Right cardiac atrium (tissue), 5 donors: ENCODE results near the gene GPR157. TPM values are rescaled to one million over a fixed set of nuclear protein-coding genes. Genes with fewer than 3 reads are reported as not detected.
"Not testable (repeated sequence)": the region's sequence is repeated elsewhere in the genome, so short reads cannot be mapped to it uniquely, and the experiment has no call there.

Source experiments
- ATAC-seq, 2 donors: fragments of 200-7000 bp; cut with Tn5 transposase; one replicate each; pipeline versions ENCODE4 v1.8.0 to v1.9.1; 2020; ENCODE audit warnings: moderate library complexity in 2 of 2, mild to moderate bottlenecking in 1 of 2
- DNase-seq, 3 donors: peaks; one replicate each; pipeline ENCODE4 v3.0.0-alpha.2; 2020
- H3K27ac ChIP-seq: one replicate; pipeline ENCODE4 v1.5.1; 2013; ENCODE audit warnings: mild to moderate bottlenecking, low read length, control low read depth, moderate library complexity
- H3K27me3 ChIP-seq: one replicate; pipeline ENCODE4 v1.6.1; 2013; ENCODE audit not compliant: control insufficient read depth, insufficient read depth
- H3K4me1 ChIP-seq: one replicate; pipeline ENCODE4 v1.6.1; 2013; ENCODE audit warnings: low read length; ENCODE audit not compliant: control insufficient read depth, insufficient read depth
- H3K4me3 ChIP-seq: one replicate; pipeline ENCODE4 v1.5.1; 2013; ENCODE audit warnings: low read length, control low read depth
- H3K9me3 ChIP-seq: one replicate; pipeline ENCODE4 v1.6.1; 2013; ENCODE audit warnings: low read length; ENCODE audit not compliant: control insufficient read depth
- WGBS: extraction: QIAGEN DNeasy Blood & Tissue Kit; methylation state at CpG from one replicate; pipeline ENCODE4 v1.1.7; 2013; 5-methylcytosine and 5-hydroxymethylcytosine counted together
- intact Hi-C, 4 donors: fragments of 100-400 bp; cut with DNase I; formaldehyde crosslinking; loops; one replicate each; pipeline versions ENCODE4 v1.11.0 to v1.14.0; 2022 to 2023
- polyA plus RNA-seq: library from polyadenylated mRNA; stranded (reverse); fragments of 200-250 nt; gene quantifications from one replicate; pipeline ENCODE4 v1.2.3, GENCODE V29; 2013
- total RNA-seq, 4 donors: library from RNA; stranded (reverse); fragmentation: NEBNext Ultra II Directional; extraction: Animal tissue kit (Norgen Biotek cat#: 25700); gene quantifications; one replicate each; pipeline ENCODE4 v1.2.1, GENCODE V29; 2021
- donor health status: healthy with polysubstance abuse.
- donor health status: DM: no; HTN: yes; CAD: no.
- donor health status: DM: no; HTN: no; CAD: no.
- donor health status: DM: no; HTN: yes; CAD: no; lungs with severe emphysema.
- donor health status: DM: yes; HTN: yes; CAD: no.

GPR157 gene
- total and polyA plus RNA-seq, 5 donors: 7.3 to 28.7 (median 23.5) TPM

GRCh38 chr1:9161342-9161741 lies 32.4 kb upstream of the GPR157 start:
- H3K27ac ChIP-seq: no peak overlapping the region
- 55% methylated on average over 6 of the region's 6 CpGs for WGBS
- no peak overlapping the region for H3K4me3 ChIP-seq
- H3K27me3 ChIP-seq: no peaks in the 10 kb centered on the region
- ATAC-seq (no peak), DNase-seq (no peak)
- H3K9me3 ChIP-seq: no peaks in the 10 kb centered on the region
- intact Hi-C loops: no loop called here
- H3K4me1 ChIP-seq: peaks cover 3% of the 10 kb centered on the region

GRCh38 chr1:9160079-9160717 lies 31.3 kb upstream of the GPR157 start:
- H3K4me1 ChIP-seq: peaks cover 3% of the 10 kb centered on the region
- H3K9me3 ChIP-seq: no peaks in the 10 kb centered on the region

GRCh38 chr1:9155879-9156278 lies 27.0 kb upstream of the GPR157 start:
- no peak for ATAC-seq
- no peaks in the 10 kb centered on the region for H3K9me3 ChIP-seq
- no peaks in the 10 kb centered on the region for H3K4me1 ChIP-seq
- 85% methylated on average over 1 of the region's 1 CpG for WGBS
- no peak overlapping the region for H3K4me3 ChIP-seq
- no peak overlapping the region for H3K27ac ChIP-seq
- intact Hi-C loops: no loop called here
- no peaks in the 10 kb centered on the region for H3K27me3 ChIP-seq
- DNase-seq: no peak

More at GRCh38 chr1:9160079-9160717, 31.3 kb upstream of the GPR157 start:
- WGBS: 94% methylated on average over 7 of the region's 7 CpGs
- Histone ChIP-seq H3K27me3 (no peaks in the 10 kb centered on the region), H3K27ac (no peak overlapping the region), H3K4me3 (no peak overlapping the region)
- DNase-seq (no peak), ATAC-seq (no peak)
- intact Hi-C loops: no loop called here

DNA sequence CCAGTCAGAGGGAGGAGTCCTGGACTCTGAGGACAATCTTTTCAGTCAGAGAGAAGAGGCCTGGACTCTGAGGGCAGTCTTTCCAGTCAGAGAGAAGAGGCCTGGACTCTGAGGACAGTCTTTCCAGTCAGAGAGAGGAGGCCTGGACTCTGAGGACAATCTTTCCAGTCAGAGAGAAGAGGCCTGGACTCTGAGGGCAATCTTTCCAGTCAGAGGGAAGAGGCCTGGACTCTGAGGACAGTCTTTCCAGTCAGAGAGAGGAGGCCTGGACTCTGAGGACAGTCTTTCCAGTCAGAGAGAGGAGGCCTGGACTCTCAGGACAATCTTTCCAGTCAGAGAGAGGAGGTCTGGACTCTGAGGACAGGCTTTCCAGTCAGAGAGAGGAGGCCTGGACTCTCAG lies 26.5 kb upstream of the GPR157 start:
- intact Hi-C loops, H3K27me3 ChIP-seq: not testable (repeated sequence)

GRCh38 chr1:9153152-9153551 lies 24.2 kb upstream of the GPR157 start:
- intact Hi-C loops: no loop called here
- H3K27me3 ChIP-seq: no peaks in the 10 kb centered on the region
- WGBS: 89% methylated on average over 4 of the region's 4 CpGs
- peaks cover 2% of the 10 kb centered on the region for H3K4me1 ChIP-seq
- no peak for ATAC-seq
- no peak overlapping the region for H3K4me3 ChIP-seq
- H3K9me3 ChIP-seq: no peaks in the 10 kb centered on the region
- H3K27ac ChIP-seq: no peak overlapping the region
- DNase-seq: no peak

More for the DNA sequence above, 26.5 kb upstream of the GPR157 start:
- ATAC-seq, DNase-seq, H3K27ac ChIP-seq, H3K9me3 ChIP-seq, H3K4me3 ChIP-seq, H3K4me1 ChIP-seq: not testable (repeated sequence)

- no peaks in the 10 kb centered on the region for H3K9me3 ChIP-seq
- H3K4me1 ChIP-seq: peaks cover 2% of the 10 kb centered on the region
- no peak overlapping the region for H3K27ac ChIP-seq
- ATAC-seq (no peak), DNase-seq (no peak)
- no peak overlapping the region for H3K4me3 ChIP-seq
- intact Hi-C loops: no loop called here
- 78% methylated on average over 10 of the region's 10 CpGs for WGBS
- H3K27me3 ChIP-seq: no peaks in the 10 kb centered on the region
Measured at GRCh38 chr1:9152535-9152934, 23.6 kb upstream of the GPR157 start.

- intact Hi-C loops: no loop called here
Measured at GRCh38 chr1:9151328-9151860, 22.5 kb upstream of the GPR157 start.

DNA sequence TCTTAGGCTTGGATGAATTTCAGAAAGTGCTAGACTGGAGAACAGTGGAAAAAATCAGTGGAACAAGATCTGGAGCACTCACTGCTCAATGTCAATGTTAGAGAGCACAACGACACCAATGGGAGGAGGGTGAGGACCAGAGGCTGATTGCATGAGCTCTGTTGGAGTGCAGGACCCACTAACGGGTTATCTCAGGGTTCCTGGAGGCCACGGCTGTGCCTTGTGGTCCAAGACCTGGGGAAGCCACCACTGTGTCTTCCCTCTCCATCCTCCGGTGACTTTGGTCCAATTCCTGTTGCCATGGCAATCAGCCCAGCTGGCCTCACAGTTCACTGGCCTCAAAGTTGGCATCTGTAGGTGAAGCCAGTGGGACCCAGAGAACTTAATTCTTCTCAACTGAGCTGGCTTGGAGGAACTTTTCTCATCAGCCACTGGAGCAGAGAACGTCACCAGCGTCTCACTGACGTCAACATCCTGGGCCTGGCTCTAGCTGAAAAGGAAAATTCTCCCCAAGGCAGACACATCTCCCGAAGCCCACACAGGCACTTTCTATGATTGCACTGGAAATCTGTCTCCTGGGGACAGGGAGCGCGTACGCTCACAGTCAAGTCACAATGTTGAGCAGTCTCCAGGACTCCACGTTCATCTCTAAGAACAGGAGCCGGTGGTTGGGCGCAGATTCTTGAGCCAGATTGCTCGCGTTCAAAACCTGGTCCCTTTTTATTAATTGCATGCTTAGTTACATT lies 21.9 kb upstream of the GPR157 start:
- intact Hi-C loops: no loop called here
- WGBS: 49% methylated on average over 16 of the region's 16 CpGs
- DNase-seq: peak; percentile 73 to 87 (median 77)
- Histone ChIP-seq H3K9me3 (no peaks in the 10 kb centered on the region), H3K27me3 (no peaks in the 10 kb centered on the region), H3K4me3 (no peak overlapping the region), H3K4me1 (peaks cover 2% of the 10 kb centered on the region), H3K27ac (peak overlapping the region; percentile 32)
- peak; percentile 82 to 86 for ATAC-seq

More at GRCh38 chr1:9151328-9151860, 22.5 kb upstream of the GPR157 start:
- Histone ChIP-seq H3K4me1 (peaks cover 2% of the 10 kb centered on the region), H3K4me3 (no peak overlapping the region), H3K9me3 (no peaks in the 10 kb centered on the region), H3K27me3 (no peaks in the 10 kb centered on the region), H3K27ac (peak overlapping the region; percentile 14)
- DNase-seq (peak in 2 of 3 donors; percentile 46 to 66), ATAC-seq (peak; percentile 63 to 73)
- WGBS: 45% methylated on average over 16 of the region's 16 CpGs

DNA sequence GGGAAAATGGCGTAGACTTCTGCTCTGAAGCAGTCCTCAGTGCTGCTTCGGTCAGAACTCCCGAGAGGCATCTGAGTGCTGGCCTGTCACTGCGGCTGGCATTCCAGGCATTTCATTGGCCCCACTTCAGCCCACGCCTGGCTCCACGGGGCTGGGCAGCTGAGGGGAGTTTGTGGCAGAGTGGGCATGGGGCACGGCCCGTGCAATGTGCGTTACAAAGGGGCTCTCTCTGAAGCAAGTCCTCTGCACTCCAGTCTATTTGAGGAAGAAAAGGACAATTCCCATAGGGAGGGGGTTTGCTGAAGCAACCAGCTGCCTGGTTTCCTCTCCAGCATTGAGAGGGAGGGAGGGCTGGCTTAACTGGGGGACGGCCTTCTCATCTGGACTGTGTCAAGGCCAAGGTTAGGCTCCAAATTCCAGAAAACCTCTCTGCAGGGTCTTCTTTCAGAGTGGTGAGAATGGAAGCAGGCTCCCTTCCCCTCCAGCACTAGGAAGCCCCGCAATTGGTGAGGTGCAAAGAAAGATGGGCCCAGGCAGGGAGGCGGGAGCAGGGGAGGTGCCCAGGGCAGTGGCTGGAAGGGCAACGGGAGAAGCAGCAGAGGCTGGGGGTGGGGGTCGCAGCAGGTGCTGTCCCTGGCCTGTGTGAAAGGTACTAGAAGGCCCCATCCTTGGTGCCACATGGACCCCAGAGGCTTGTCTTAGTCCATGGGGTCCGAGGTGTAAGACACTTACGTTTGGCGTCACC lies 21.1 kb upstream of the GPR157 start:
- no peaks in the 10 kb centered on the region for H3K27me3 ChIP-seq
- ATAC-seq (peak; percentile 56 to 63), DNase-seq (peak; percentile 43 to 80 (median 77))
- peak overlapping the region; percentile 37 for H3K27ac ChIP-seq
- WGBS: 48% methylated on average over 17 of the region's 17 CpGs
- H3K9me3 ChIP-seq: no peaks in the 10 kb centered on the region
- intact Hi-C loops: loop anchor here (5.0 to 10.0 kb wide), 2 partner anchors 45 to 47 kb away; no protein-coding TSS in a partner anchor
- no peak overlapping the region for H3K4me3 ChIP-seq
- H3K4me1 ChIP-seq: peaks cover 2% of the 10 kb centered on the region

- WGBS: 95% methylated on average over 3 of the region's 3 CpGs
Measured at GRCh38 chr1:9149151-9149550, 20.2 kb upstream of the GPR157 start.

More at GRCh38 chr1:9149151-9149550, 20.2 kb upstream of the GPR157 start:
- Histone ChIP-seq H3K4me3 (no peak overlapping the region), H3K27ac (peak overlapping the region; percentile 20), H3K4me1 (peaks cover 2% of the 10 kb centered on the region), H3K27me3 (no peaks in the 10 kb centered on the region), H3K9me3 (no peaks in the 10 kb centered on the region)
- ATAC-seq: no peak
- DNase-seq: no peak
- intact Hi-C loops: loop anchor here (5.0 to 10.0 kb wide), 2 partner anchors 46 to 48 kb away; no protein-coding TSS in a partner anchor
